ENCODE data around the gene NDUFAF3.
"Not testable (repeated sequence)": the region's sequence is repeated elsewhere in the genome, so short reads cannot be mapped to it uniquely, and the experiment has no call there.

NDUFAF3 gene

DNA sequence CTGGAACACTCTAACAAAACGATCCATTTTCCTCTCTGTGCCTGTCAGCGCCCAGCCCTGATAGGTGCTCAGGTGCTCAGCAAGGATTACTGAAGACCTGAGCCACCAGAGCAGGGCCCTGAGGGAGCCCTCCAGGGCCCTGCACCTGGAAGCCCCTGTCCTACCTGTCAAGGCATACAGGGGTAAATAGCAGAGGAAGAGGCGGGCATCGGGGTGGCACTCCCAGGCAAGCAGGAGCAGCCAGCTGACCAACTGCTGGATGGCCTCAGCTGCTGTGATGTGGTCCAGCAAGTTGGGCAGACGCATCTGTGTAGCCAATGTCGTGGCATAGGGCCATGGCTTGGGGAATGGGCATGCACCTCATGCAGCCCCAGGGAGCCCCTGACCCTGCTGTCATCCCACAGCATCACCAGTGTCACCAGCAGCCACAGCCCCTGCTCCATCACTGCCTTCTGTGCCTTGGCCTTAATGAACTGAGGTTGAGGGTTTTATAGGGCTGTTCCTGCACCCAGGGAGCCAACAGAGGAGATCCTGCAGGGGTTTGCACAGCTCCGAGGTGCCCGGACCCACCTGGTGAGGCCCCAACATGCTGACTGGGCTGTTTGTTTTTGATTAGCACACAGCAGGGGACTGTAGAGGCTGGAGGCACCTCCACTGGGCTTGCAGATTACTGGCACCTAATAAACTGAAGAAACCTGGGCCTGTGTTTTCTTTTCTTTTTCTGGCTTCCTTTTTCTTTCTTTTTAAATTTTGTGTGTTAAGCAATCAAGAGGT lies 22.6 kb upstream of the NDUFAF3 start:
- DNase-seq (ENCODE audit: low spot score), result no peak

DNA sequence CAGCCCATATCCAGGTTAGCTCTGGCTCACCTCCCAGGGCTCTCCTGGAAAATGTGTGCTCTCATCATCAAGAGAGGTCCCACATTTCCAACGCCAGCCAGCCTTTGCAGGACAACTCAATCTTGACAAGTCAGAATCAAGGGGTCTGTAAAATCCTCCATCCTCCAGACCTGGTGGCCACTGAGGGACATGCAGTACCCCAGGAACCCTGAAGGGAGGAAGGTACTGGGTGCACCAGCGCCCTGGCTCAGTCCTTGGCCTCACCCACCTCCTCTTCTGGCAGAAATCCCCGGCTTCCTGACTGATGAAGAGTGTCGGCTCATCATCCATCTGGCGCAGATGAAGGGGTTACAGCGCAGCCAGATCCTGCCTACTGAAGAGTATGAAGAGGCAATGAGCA lies 20.8 kb upstream of the NDUFAF3 start:
- DNase-seq (ENCODE audit: low spot score), result no peak

DNA sequence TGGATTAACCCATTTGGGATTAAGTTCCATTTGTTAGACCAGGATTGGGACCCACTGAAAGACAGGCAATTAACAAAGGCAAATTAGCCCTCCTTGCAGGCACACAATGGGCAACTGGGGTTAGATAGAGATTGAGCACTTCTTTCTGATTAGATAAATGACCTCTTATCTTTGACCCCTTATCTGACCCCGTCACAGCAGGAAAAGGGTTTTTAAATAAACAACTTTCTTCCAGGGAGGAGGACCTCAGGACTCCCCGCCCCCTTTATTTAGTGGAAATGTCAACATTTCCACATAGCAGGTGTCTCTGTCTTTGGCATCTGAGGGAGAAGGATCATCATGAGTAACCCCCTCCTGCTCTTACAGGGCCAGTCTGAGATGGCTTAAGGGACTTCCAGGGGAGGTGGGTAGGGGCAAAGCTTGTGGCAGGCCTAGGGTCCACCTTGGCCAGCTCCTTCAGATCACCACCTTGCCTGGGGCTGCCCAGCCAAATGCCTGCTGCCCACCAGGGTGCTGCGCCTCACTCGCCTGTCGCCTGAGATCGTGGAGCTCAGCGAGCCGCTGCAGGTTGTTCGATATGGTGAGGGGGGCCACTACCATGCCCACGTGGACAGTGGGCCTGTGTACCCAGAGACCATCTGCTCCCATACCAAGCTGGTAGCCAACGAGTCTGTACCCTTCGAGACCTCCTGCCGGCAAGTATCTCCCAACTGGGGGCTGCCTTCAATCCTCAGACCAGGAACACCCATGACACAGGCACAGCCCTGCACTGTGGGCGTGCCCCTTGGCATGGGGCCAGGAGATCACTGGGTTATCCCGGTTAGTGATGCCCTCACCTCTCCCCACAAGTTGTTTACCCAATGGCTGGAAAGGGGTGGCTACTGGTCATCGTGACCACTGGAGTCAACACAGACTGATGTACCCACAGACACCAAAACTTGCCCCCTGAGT lies 17.3 kb upstream of the NDUFAF3 start:
- no peak for DNase-seq (ENCODE audit: low spot score)

DNA sequence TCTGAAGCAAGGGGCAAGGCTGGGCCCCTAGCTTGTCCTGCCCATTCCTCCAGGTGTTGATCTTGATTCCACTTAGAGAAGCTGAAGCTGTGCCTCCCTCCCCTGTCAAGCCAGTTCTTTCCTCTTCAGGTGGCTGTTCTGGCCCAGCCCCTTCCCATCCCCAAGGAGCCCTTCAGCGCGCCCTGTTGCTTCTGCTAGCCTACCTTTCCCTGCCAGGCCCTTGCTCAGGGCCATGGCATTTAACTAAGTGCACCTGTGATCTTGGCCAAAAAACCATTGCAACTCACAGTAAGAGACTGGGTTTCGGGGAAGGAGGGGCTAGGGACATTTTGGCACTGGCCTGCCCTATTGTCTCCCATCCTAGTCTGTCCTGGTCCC lies 16.6 kb upstream of the NDUFAF3 start:
- DNase-seq (ENCODE audit: low spot score), result no peak

DNA sequence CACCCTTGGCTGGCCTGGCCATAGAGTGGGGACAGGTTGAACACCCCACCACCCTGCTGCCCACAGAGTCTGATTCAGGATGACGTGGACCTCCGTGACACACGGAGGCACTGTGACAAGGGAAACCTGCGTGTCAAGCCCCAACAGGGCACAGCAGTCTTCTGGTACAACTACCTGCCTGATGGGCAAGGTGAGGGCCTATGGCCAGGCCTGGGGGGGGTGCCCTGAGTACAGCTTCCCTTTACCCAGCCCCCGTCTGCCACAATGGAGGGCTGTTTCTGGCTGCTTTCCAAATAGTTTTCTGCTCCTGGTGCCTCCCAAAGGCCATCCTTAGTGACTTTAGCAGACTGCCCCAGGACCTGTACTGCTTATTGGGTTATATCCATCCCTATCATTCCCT lies 15.9 kb upstream of the NDUFAF3 start:
- no peak for DNase-seq (ENCODE audit: low spot score)

DNA sequence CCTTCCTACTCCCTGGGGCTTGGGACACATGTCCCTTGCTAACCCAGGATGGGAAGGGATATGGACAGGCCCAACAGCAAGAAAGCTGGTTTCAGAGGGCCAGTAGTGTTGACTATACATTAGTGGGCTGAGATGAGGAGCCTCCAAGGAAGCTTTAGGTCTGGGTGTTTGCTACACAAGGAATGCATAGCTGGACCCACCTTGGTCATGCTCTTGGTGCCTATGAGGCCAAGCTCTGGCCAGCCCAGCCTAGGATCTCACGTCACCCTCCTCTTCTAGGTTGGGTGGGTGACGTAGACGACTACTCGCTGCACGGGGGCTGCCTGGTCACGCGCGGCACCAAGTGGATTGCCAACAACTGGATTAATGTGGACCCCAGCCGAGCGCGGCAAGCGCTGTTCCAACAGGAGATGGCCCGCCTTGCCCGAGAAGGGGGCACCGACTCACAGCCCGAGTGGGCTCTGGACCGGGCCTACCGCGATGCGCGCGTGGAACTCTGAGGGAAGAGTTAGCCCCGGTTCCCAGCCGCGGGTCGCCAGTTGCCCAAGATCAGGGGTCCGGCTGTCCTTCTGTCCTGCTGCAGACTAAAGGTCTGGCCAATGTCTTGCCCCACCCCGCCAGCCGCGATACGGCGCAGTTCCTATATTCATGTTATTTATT lies 15.4 kb upstream of the NDUFAF3 start:
- peak; percentile 48 for DNase-seq (ENCODE audit: low spot score)

DNA sequence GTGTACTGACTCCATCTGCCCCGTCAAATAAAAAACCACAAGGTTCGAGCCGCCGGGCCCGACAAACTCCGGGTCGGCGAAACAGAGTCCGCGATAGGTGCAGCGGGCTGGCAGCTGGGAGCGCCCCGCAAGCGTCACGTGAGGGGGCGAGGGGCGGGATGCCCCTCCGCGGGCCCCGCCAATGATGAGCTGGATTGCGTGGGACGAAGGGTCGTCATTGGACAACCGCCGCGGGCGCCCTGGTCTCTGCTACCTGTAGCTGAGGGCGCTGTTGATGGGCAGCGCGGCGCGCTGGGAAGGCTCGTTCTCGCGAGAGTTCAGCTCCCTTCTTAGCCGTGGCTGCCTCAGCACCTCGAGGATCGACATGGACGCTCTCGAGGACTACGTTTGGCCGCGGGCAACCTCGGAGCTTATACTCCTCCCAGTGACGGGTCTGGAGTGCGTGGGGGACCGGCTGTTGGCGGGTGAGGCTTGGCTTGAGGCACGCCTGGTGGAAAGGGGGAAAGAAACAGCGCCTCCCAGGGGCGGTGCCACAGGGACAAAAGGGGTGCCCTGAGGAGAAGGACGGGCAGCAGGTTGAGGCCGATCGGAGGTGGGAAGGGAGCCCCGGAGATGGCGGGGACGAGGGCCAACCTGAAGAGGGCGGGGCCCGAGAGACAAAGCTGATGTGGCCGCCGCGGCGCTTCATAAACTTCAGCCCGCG lies 14.7 kb upstream of the NDUFAF3 start, which contains the start of gene WDR6:
Gene WDR6 (plus strand): TSS at position 324 of the 703 bp plus-strand sequence. CDS start 41 bp downstream, at position 365.
- DNase-seq (ENCODE audit: low spot score), result peak; percentile 97

DNA sequence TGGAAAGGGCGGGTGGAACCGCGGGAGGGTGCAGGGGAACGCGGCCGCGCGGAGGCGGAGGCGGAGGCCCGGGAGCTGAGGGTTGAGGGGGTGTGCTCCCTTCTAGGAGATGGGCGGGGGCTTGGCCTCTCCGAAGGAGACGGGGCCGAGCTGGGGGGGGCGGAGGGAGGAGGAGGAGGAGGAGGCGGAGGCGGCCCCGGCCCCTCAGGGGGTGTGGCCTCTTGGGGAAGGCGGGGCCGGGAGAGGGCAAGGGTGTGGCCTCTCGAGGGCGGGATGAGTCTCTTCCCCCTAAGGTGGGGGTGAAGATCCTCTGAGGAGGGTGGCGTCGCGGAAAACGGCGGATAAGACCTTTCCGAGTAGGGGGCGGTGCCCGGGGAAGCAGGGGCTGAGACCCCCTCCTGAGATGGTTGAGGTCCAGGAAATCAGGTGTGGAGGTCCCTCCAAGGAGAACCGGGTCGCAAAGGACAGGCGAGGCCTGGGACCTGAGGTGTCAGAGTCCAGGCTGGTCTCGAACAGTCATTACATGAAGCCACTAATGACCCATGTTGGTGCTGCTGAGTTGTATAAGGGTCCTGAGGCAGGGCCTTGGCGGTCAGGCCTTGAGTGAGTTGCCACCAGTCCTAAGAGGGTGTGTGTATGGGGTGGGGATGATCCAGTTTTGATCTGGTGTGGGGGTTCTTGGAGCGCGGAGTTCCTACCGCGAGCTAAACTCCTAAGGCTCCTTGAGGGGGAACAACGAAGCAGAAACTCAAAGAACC lies 14.0 kb upstream of the NDUFAF3 start:
- DNase-seq (ENCODE audit: low spot score), result peak; percentile 96

DNA sequence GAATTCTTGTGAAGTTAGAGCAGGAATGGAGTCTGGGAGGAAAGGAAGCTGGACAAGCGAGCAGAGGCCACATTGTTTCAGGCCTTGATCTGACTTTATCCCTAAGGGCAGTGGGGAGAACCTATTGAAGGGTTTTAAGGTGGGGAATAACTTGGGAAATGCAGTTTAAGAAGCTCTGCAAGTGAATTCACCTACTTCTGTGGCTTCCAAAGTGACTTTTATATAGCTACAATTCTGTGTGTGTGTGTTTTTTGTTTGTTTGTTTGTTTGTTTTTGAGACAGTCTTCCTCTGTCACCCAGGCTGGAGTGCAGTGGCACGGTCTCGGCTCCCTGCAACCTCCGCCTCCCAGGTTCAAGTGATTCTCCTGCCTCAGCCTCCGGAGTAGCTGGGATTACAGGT lies 13.3 kb upstream of the NDUFAF3 start:
- DNase-seq (ENCODE audit: low spot score), result not testable (repeated sequence)

DNA sequence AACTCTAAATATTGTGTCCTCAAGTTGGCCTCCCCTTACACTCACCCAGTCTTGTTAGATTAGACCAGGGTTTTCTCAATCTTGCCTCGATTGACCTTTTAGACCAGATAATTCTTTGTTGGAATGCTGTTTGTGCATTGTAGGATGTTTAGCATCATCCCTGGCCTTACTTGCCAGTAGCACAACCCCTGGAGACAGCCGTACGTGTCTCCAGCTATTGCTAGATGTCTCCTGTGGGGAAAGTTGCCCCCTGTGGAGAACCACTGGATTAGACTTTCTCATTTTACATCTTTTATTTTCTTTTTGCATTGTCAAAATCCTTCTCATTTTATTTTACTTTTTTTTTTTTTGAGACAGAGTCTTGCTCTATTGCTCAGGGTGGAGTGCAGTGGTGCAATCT lies 12.5 kb upstream of the NDUFAF3 start:
- DNase-seq (ENCODE audit: low spot score), result no peak

DNA sequence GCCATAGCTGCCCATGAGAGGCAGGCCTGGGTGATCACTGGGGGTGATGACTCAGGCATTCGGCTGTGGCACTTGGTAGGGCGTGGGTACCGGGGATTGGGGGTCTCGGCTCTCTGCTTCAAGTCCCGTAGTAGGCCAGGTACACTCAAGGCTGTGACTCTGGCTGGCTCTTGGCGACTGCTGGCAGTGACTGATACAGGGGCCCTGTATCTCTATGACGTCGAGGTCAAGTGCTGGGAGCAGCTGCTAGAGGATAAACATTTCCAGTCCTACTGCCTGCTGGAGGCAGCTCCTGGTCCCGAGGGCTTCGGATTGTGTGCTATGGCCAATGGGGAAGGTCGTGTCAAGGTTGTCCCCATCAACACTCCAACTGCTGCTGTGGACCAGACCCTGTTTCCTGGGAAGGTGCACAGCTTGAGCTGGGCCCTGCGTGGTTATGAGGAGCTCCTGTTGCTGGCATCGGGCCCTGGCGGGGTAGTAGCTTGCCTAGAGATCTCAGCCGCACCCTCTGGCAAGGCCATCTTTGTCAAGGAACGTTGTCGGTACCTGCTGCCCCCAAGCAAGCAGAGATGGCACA lies 9.4 kb upstream of the NDUFAF3 start:
- no peak for DNase-seq (ENCODE audit: low spot score)

DNA sequence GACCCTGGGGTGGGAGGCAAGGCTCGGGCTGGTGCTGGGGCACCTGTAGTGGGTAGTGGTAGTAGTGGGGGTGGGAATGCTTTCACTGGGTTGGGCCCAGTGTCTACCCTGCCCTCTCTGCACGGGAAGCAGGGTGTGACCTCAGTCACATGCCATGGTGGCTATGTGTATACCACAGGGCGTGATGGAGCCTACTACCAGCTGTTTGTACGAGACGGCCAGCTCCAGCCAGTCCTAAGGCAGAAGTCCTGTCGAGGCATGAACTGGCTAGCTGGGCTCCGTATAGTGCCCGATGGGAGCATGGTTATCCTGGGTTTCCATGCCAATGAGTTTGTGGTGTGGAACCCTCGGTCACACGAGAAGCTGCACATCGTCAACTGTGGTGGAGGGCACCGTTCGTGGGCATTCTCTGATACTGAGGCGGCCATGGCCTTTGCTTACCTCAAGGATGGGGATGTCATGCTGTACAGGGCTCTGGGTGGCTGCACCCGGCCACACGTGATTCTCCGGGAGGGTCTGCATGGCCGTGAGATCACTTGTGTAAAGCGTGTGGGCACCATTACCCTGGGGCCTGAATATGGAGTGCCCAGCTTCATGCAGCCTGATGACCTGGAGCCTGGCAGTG lies 8.7 kb upstream of the NDUFAF3 start:
- no peak for DNase-seq (ENCODE audit: low spot score)

DNA sequence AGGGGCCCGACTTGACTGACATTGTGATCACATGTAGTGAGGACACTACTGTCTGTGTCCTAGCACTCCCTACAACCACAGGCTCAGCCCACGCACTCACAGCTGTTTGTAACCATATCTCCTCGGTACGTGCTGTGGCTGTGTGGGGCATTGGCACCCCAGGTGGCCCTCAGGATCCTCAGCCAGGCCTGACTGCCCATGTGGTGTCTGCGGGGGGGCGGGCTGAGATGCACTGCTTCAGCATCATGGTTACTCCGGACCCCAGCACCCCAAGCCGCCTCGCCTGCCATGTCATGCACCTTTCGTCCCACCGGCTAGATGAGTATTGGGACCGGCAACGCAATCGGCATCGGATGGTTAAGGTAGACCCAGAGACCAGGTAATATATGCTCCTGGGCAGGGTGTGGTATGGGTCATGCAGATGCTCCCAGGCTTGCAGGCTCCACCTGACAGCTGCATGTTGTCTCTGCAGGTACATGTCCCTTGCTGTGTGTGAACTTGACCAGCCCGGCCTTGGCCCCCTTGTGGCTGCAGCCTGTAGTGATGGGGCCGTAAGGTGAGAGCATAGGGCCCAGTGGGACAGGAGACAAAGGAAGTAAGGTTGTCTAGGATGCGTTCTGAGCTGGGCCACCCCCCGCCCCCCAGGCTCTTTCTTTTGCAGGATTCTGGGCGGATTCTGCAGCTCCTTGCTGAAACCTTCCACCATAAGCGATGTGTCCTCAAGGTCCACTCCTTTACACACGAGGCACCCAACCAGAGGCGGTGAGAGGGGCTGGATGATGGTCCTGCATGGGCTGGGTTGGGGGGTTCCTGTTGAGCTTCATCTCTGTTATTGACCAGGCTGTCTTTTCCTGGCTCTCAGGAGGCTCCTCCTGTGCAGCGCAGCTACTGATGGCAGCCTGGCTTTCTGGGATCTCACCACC lies 7.9 kb upstream of the NDUFAF3 start:
- peak; percentile 48 for DNase-seq (ENCODE audit: low spot score)

DNA sequence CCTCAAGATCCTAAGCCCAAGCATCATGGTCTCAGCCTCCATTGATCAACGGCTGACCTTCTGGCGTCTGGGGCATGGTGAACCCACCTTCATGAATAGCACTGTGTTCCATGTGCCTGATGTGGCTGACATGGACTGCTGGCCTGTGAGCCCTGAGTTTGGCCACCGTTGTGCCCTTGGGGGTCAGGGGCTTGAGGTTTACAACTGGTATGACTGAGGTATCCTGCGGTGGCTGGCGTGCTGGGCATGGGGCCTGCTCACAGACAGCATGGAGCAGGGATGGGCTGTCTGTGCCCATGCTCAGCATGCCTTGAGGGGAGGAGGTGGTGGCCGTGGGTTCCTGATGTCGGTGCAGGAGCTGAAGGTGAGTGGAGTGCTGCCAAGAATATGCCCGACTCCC lies 6.8 kb upstream of the NDUFAF3 start:
- no peak for DNase-seq (ENCODE audit: low spot score)

DNA sequence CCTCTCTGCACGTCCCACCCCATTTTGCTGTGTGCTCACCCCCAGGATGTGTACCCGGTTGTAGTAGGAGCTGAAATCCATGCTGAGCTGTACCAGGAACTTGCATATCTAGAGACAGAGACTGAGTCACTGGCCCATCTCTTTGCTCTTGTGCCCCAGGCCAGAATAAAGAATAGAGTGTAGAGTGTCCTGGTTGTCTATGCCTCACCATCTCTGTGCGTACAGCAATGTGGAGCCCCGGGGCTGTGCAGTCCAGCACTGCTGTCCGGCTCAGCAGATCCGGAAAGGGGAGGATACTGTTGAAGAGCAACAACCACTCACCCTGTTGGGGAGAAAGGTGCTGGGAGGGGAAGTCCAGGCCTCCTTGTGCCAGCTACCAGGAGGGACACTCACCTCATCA lies 6.2 kb upstream of the NDUFAF3 start:
- no peak for DNase-seq (ENCODE audit: low spot score)

DNA sequence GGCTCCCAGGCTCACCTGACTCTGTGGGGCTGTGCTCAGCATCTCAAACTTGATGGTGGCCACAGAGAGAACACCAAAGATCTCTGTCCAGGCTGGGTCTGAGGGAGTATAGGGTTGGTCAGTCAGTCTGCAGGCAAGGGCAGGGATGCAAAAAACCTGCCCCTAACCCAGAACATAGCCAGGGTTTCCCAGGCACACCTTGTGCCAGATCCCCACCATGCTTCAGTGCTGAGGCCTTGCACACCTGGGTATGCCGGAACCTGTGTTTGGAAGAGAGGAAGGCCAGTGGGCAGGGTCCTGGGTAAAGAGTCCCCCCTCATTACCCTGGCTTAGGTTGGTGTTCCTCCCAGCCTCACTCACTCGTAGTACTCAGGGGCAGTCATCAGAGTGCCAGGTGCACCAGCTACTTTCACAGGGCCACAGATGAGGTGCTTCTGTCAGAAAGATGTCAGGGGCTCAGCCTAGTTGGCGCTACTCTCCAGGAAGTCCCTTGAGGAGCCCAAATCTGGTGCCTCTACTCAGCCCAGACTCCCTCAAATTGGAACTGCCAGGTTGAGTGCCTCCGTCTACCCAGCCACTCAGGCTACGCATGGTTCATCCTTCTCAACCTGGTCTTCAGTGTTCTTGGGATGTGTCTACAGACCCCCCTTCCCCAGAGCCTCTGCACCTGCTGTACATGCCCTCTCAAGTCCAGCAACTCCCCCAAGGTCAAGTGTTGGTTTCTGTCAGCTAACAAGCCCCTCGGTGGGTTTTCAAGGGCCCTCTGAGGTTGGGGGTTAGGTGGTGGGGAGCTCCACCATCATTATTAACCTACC lies 5.3 kb upstream of the NDUFAF3 start:
- no peak for DNase-seq (ENCODE audit: low spot score)

DNA sequence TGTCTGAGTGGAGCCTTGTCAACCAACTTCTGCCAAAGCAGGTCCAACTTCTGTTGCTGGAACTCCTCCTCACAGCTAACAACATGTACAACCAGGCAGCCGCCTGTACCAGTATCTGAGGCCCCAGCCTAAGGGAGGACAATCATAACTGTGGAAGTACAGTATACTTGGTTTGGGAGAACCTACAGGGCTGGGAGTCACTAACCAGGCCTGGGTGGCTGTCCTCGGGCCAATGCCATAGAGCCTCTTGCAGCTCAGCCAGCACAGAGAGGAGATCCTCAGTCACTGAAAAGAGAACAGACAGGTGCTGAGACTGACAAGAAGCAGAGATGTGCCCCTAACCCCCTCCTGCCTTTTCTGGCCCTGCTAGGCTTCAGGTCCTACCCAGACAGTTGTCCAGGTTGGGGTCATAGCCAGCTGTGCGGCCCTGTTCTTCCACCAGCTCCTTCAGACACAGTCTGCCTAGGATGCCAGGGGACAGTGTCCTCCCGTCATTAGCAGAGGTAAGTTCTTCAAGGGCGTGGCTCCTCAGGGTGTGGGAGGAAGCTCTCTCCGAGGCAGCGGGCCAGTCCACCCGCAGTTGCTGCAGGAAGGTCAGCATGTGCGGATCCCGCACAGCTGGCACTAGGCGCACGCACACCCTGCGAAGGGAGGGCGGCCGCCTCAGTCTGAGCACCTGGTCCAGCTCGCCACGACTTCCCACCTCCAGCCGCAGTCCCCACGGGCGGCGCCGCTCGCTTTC lies 4.5 kb upstream of the NDUFAF3 start:
- no peak for DNase-seq (ENCODE audit: low spot score)
